Activated B cell treated with CpG ODN at 0.5 μM for 24 hours (primary cell): ENCODE measurements around the gene RAB7B. TPM values are rescaled to one million over a fixed set of nuclear protein-coding genes. Genes with fewer than 3 reads are reported as not detected.

Source experiments
- ATAC-seq: fragments of 200-7000 bp; cut with Tn5 transposase; one replicate; pipeline ENCODE4 v1.10.0; 2021; ENCODE audit warnings: low read depth, mild to moderate bottlenecking, moderate library complexity
- CTCF ChIA-PET: fragments of 350-600 bp; sonication (Branson Sonifier 250); formaldehyde crosslinking; loops from one replicate; lab custom pipeline; 2021; ENCODE audit warnings: antibody characterized with exemption; lab: Charles Lee
- POLR2A ChIA-PET: fragments of 350-600 bp; sonication (Branson Sonifier 250); formaldehyde crosslinking; loops from one replicate; lab custom pipeline; 2021; ENCODE audit warnings: antibody characterized with exemption; lab: Charles Lee
- DNase-seq: peaks from one replicate; pipeline ENCODE4 v3.0.0; 2022
- H3K27ac Mint-ChIP-seq: one replicate; pipeline ENCODE4 v1.8.0; 2020; ENCODE audit warnings: mixed read lengths
- H3K27me3 Mint-ChIP-seq: one replicate; pipeline ENCODE4 v1.8.0; 2021; ENCODE audit warnings: mixed read lengths
- H3K36me3 Mint-ChIP-seq: one replicate; pipeline ENCODE4 v1.8.0; 2021; ENCODE audit warnings: low read depth, mixed read lengths
- H3K4me1 Mint-ChIP-seq: one replicate; pipeline ENCODE4 v1.8.0; 2021; ENCODE audit warnings: mixed read lengths
- H3K4me3 Mint-ChIP-seq: one replicate; pipeline ENCODE4 v1.8.0; 2020; ENCODE audit warnings: mild to moderate bottlenecking, mixed read lengths
- H3K9me3 Mint-ChIP-seq: one replicate; pipeline ENCODE4 v1.8.0; 2020; ENCODE audit warnings: mixed read lengths
- CTCF ChIP-seq: fragments of 200-600 bp; IDR thresholded peaks from one replicate; pipeline ENCODE4 v1.8.0; 2022; ENCODE audit warnings: antibody characterized with exemption, mild to moderate bottlenecking
- intact Hi-C: fragments of 100-400 bp; cut with micrococcal nuclease; formaldehyde crosslinking; loops from one replicate; pipeline ENCODE4 v1.15.1; 2024
- total RNA-seq: library from RNA; stranded (reverse); gene quantifications from 2 replicates; pipeline ENCODE4 v1.2.3, GENCODE V29; 2022

RAB7B gene
- total RNA-seq, 1 donor from 2014 or later, result not detected

GRCh38 chr1:205983925-205984725 lies 19.1 kb downstream of the RAB7B start:
- Mint-ChIP-seq H3K27ac (no peak overlapping the region), H3K4me1 (peaks cover 2% of the 10 kb centered on the region), H3K27me3 (no peaks in the 10 kb centered on the region), H3K36me3 (no peaks in the 10 kb centered on the region), H3K9me3 (no peaks in the 10 kb centered on the region), H3K4me3 (no peak overlapping the region)
- intact Hi-C loops, result loop anchor here (1.0 kb wide), 2 partner anchors 46 to 122 kb away; no protein-coding TSS in a partner anchor
- no peak for TF ChIP-seq CTCF
- DNase-seq, result peak; percentile 39
- peak; percentile 93 for ATAC-seq
- POLR2A ChIA-PET, result interaction anchor here (0.5 to 1.8 kb wide), 6 partner anchors 46 to 244 kb away, joined by 3 to 10 read pairs (median 4); no protein-coding TSS in a partner anchor
- CTCF ChIA-PET, result interaction anchor here (0.7 to 6.7 kb wide), 19 partner anchors 9 to 485 kb away, joined by 3 to 154 read pairs (median 3); partner anchors contain the start of gene AVPR1B

GRCh38 chr1:205981257-205981656 lies 21.9 kb downstream of the RAB7B start:
- ChIA-PET POLR2A (no interaction called here), CTCF (interaction anchor here (1.0 to 6.7 kb wide), 5 partner anchors 49 to 322 kb away, joined by 4 to 255 read pairs (median 60); no protein-coding TSS in a partner anchor)
- ATAC-seq (no peak), DNase-seq (no peak)
- Mint-ChIP-seq H3K27ac (no peak overlapping the region), H3K27me3 (peaks cover 2% of the 10 kb centered on the region), H3K4me1 (peaks cover 2% of the 10 kb centered on the region), H3K4me3 (no peak overlapping the region), H3K9me3 (no peaks in the 10 kb centered on the region), H3K36me3 (no peaks in the 10 kb centered on the region)
- no peak for TF ChIP-seq CTCF
- intact Hi-C loops, result no loop called here

GRCh38 chr1:205980237-205980870 lies 22.8 kb downstream of the RAB7B start:
- no peak overlapping the region for H3K4me3 Mint-ChIP-seq
- peaks cover 2% of the 10 kb centered on the region for H3K4me1 Mint-ChIP-seq
- ATAC-seq, result no peak
- H3K9me3 Mint-ChIP-seq, result no peaks in the 10 kb centered on the region
- no peak for TF ChIP-seq CTCF
- peaks cover 2% of the 10 kb centered on the region for H3K27me3 Mint-ChIP-seq
- H3K27ac Mint-ChIP-seq, result no peak overlapping the region
- POLR2A ChIA-PET, result no interaction called here
- no peak for DNase-seq
- CTCF ChIA-PET, result interaction anchor here (1.0 to 5.2 kb wide), 3 partner anchors 61 to 322 kb away, joined by 4 to 255 read pairs (median 160); no protein-coding TSS in a partner anchor
- no peaks in the 10 kb centered on the region for H3K36me3 Mint-ChIP-seq
- intact Hi-C loops, result no loop called here

- no peak for DNase-seq
- intact Hi-C loops, result no loop called here
- Mint-ChIP-seq H3K9me3 (no peaks in the 10 kb centered on the region), H3K4me3 (no peak overlapping the region), H3K36me3 (no peaks in the 10 kb centered on the region), H3K27ac (no peak overlapping the region), H3K27me3 (peaks cover 2% of the 10 kb centered on the region), H3K4me1 (peaks cover 2% of the 10 kb centered on the region)
- no peak for TF ChIP-seq CTCF
- ChIA-PET POLR2A (interaction anchor here (3.1 kb wide), 1 partner anchor 187 kb away, joined by 23 read pairs; no protein-coding TSS in a partner anchor), CTCF (interaction anchor here (0.7 to 5.2 kb wide), 5 partner anchors 19 to 320 kb away, joined by 3 to 255 read pairs (median 44); no protein-coding TSS in a partner anchor)
- ATAC-seq, result no peak
Observed at GRCh38 chr1:205979301-205979700, 23.9 kb downstream of the RAB7B start.
